Stimulated activated naive CD8-positive, alpha-beta T cell treated with anti-CD3 and anti-CD28 coated beads, Interleukin-15, Interleukin-2, amounts not matched to agents 100 U/mL and 50 U/mL, for 24 hours (primary cell): ENCODE data around the gene UPF1.

Experiments
- ATAC-seq: fragments of 150-1000 bp; cut with Tn5 transposase; one replicate; pipeline ENCODE4 v1.10.0; 2021
- DNase-seq: peaks from one replicate; pipeline ENCODE4 v3.0.0; 2021

Gene UPF1

GRCh38 chr19:18875726-18876125 lies 44.0 kb downstream of the UPF1 start:
- no peak for ATAC-seq
- DNase-seq = no peak

- ATAC-seq (no peak), DNase-seq (no peak)
Measured at GRCh38 chr19:18876865-18877264, 45.1 kb downstream of the UPF1 start.

GRCh38 chr19:18878058-18878797 lies 46.5 kb downstream of the UPF1 start:
- ATAC-seq (no peak), DNase-seq (no peak)

GRCh38 chr19:18878858-18879578 lies 47.3 kb downstream of the UPF1 start:
- ATAC-seq (no peak), DNase-seq (no peak)

- ATAC-seq (peak; percentile 40), DNase-seq (peak; percentile 47)
Measured at GRCh38 chr19:18879579-18880373, 48.0 kb downstream of the UPF1 start.

- DNase-seq = no peak
- ATAC-seq = no peak
Measured at GRCh38 chr19:18881491-18881890, 49.7 kb downstream of the UPF1 start.

GRCh38 chr19:18883526-18884304 lies 52.0 kb downstream of the UPF1 start:
- ATAC-seq (no peak), DNase-seq (no peak)

GRCh38 chr19:18886972-18887371 lies 55.2 kb downstream of the UPF1 start:
- no peak for DNase-seq
- no peak for ATAC-seq

GRCh38 chr19:18889949-18890745 lies 58.4 kb downstream of the UPF1 start:
- no peak for ATAC-seq
- no peak for DNase-seq

- DNase-seq = no peak
- ATAC-seq = no peak
Measured at GRCh38 chr19:18893587-18894253, 62.0 kb downstream of the UPF1 start.

- ATAC-seq = no peak
- no peak for DNase-seq
Measured at GRCh38 chr19:18894254-18895037, 62.7 kb downstream of the UPF1 start.

GRCh38 chr19:18895038-18895823 lies 63.5 kb downstream of the UPF1 start:
- no peak for DNase-seq
- ATAC-seq = no peak

- ATAC-seq = no peak
- DNase-seq = no peak
Measured at GRCh38 chr19:18895824-18896341, 64.1 kb downstream of the UPF1 start, which contains the start of gene CERS1. Gene CERS1 (minus strand): TSS chr19:18896158. CDS start chr19:18896072, 86 bp downstream.

GRCh38 chr19:18896421-18896841 lies 64.7 kb downstream of the UPF1 start:
- DNase-seq (no peak), ATAC-seq (no peak)

- ATAC-seq = no peak
- DNase-seq = no peak
Measured at GRCh38 chr19:18897094-18898029, 65.6 kb downstream of the UPF1 start.

GRCh38 chr19:18898081-18898606 lies 66.4 kb downstream of the UPF1 start:
- ATAC-seq (no peak), DNase-seq (no peak)
